ENCODE measurements around the gene TBX10. TPM values are rescaled to one million over a fixed set of nuclear protein-coding genes. Genes with fewer than 3 reads are reported as not detected.

The TBX10 gene
- polyA plus RNA-seq, 1 experiment = not detected

DNA sequence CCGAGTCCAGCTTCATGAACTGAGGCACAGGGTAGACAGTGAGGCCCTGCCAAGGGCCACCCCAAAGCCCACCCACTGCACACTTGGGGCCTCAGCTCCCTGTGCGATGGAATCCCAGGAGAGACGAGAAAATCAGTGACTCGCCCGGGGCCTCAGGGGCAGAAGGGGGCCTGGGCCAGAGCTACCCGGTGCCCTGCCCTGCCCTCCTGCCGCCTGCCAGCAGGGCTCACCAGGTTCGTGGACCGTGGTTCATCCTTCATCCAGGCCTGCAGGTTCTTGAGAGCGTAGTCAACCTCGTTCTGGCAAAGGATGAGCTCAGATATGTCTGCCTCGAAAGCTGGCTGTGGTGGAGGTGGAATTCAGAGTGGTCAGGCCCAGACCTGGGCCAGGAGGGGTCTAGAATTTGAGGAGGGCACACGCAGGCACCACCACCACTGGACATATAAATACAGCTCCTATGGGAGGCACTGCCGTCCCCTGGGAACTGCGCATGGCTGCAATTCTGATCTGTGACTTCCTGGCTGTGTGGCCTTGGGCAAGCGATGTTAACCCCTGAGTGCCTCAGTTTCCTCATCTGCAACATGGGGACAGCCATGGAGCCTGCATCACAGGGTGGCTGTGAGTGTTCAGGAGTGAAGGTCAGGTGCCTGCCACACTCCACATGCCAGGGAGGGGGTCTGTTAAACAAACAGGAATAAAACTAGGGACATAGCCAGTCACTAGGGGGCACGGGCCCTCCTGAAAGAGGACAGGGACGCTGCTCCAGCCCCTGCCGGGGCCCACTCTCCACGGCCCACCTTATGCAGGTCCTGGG, 27.3 kb upstream of the TBX10 start:
- no peak for TF ChIP-seq CTCF (IDR thresholded peaks at IDR 0.05; ENCODE audit: insufficient read depth, low read depth, low read length)
- CTCF ChIA-PET = interaction anchor here (1.2 to 1.4 kb wide), 2 partner anchors 8 to 36 kb away, joined by 3 read pairs; no protein-coding TSS in a partner anchor
- no peaks in the 10 kb centered on the region; the same call in 1 of the 2 replicates for H3K27me3 ChIP-seq (ENCODE audit: control insufficient read depth, insufficient read depth, low read length)
- no peak for DNase-seq (ENCODE audit: low read depth)
- POLR2A ChIA-PET = no interaction called here
- no peaks in the 10 kb centered on the region for H3K36me3 ChIP-seq (ENCODE audit: control insufficient read depth, insufficient read depth, low read length)
- H3K4me3 ChIP-seq (ENCODE audit: low read depth, low read length) = no peak overlapping the region

DNA sequence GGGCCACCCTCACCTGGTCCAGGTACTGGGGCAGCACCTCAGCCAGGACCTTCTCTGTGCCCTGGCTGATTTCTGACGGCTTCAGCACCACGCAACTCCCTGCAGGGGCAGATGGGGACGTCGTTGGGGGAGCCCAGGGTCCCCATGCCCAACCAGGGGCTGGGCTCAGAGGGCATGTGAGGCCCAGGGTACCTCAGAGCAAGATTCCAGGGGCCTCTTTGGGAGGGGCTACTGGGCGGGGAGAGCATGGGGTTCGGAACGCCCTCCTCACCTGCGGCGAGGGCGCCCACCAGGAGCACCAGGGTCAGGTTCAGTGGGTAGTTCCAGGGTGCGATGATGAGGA, 26.7 kb upstream of the TBX10 start:
- no peaks in the 10 kb centered on the region for H3K36me3 ChIP-seq (ENCODE audit: control insufficient read depth, insufficient read depth, low read length)
- no peak for DNase-seq (ENCODE audit: low read depth)
- ChIA-PET POLR2A (no interaction called here), CTCF (interaction anchor here (1.2 kb wide), 1 partner anchor 9 kb away, joined by 3 read pairs; no protein-coding TSS in a partner anchor)
- no peak overlapping the region for H3K4me3 ChIP-seq (ENCODE audit: low read depth, low read length)
- no peak for TF ChIP-seq CTCF (IDR thresholded peaks at IDR 0.05; ENCODE audit: insufficient read depth, low read depth, low read length)
- H3K27me3 ChIP-seq (ENCODE audit: control insufficient read depth, insufficient read depth, low read length) = no peaks in the 10 kb centered on the region; the same call in 1 of the 2 replicates

DNA sequence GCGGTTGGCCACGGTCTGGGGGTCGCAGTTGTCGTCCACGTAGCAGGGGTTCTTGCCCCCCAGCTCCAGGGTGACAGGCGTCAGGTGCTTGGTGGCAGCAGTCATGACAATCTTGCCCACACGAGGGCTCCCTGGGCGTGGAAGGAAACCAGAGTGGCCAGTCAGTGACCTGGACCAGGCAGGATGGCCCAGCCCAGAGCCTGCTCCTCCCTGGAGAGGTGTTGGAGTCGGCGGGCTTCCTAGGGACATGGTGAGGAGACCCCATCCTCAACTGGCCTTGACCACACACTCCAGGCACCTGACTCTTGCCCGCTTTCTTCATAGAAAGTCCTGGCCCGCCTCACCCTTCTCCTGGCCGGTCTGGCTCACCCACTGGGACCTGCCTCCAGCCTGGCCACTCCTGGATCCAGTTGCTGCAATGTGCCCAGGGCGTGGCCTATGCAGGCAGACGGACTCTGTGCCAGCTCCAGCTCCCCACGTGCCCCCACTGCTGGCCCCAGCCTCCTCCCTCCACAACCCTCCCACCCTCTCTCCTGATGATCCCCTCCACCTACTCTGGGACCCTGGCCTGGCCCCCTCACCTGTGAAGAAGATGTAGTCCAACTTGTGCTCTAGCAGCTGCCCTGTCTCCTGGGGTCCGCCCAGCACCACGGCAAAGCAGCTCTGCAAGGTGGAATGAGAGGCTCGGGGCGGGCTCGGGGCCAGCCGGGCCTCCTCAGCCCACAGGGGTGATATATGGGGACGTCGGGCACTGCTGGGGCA, 26.2 kb upstream of the TBX10 start:
- DNase-seq (ENCODE audit: low read depth) = no peak
- Histone ChIP-seq H3K36me3 (ENCODE audit: control insufficient read depth, insufficient read depth, low read length) (no peaks in the 10 kb centered on the region), H3K4me3 (ENCODE audit: low read depth, low read length) (no peak overlapping the region), H3K27me3 (ENCODE audit: control insufficient read depth, insufficient read depth, low read length) (peaks cover 1% of the 10 kb centered on the region; the same call in 1 of the 2 replicates)
- ChIA-PET POLR2A (no interaction called here), CTCF (no interaction called here)
- no peak for TF ChIP-seq CTCF (IDR thresholded peaks at IDR 0.05; ENCODE audit: insufficient read depth, low read depth, low read length)

DNA sequence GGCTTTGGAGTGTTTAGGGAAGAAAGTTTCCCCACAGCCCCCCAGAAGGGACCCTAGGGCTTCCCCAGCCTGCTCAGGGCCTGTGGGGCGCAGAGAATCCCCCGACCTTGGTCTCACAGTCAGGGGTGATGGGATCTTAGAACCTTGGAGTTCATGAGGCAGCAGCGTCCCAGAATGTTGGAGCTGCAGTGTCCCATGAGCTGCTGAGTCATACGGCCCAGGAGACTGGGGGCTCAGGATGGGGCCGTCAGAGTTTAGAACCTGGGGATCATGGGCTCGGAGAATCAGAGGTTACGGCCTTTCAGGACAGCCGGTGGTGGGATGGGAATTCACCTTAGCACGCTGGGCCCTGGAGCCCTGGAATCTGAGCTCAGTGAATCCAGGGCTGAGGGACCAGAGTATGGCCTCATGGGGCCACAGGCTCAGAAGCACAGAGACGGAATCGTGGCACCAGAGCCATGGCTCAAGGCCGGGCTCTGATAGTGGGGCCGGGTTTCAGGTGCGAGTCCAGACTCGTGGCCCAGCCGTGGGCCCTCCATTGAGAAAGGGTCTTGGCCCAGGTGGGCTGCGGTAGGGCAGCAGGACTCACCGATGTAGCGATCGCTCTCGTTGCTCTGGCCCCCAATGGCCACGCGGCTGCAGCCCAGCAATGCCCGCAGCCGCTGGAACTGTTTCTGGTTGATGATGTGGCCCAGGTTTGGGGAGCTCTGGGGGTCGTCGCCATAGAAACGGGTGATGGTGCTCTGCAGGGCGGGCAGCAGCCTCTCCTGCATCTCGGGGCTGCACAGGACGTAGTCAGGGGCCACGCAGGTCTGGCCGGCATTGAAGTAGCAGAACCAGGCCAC, 25.4 kb upstream of the TBX10 start:
- no peak for TF ChIP-seq CTCF (IDR thresholded peaks at IDR 0.05; ENCODE audit: insufficient read depth, low read depth, low read length)
- H3K4me3 ChIP-seq (ENCODE audit: low read depth, low read length) = no peak overlapping the region
- POLR2A ChIA-PET = no interaction called here
- DNase-seq (ENCODE audit: low read depth) = no peak
- no peaks in the 10 kb centered on the region for H3K36me3 ChIP-seq (ENCODE audit: control insufficient read depth, insufficient read depth, low read length)
- CTCF ChIA-PET = no interaction called here
- peaks cover 1% of the 10 kb centered on the region; the same call in 1 of the 2 replicates for H3K27me3 ChIP-seq (ENCODE audit: control insufficient read depth, insufficient read depth, low read length)

GRCh38 chr11:67664213-67664585, 24.6 kb upstream of the TBX10 start:
- ChIA-PET POLR2A (no interaction called here), CTCF (no interaction called here)
- Histone ChIP-seq H3K4me3 (ENCODE audit: low read depth, low read length) (no peak overlapping the region), H3K36me3 (ENCODE audit: control insufficient read depth, insufficient read depth, low read length) (no peaks in the 10 kb centered on the region), H3K27me3 (ENCODE audit: control insufficient read depth, insufficient read depth, low read length) (peaks cover 1% of the 10 kb centered on the region; the same call in 1 of the 2 replicates)
- no peak for TF ChIP-seq CTCF (IDR thresholded peaks at IDR 0.05; ENCODE audit: insufficient read depth, low read depth, low read length)
- DNase-seq (ENCODE audit: low read depth) = no peak

All from BJ (cell line).